Activated T-cell treated with anti-CD3 and anti-CD28 coated beads, Interleukin-2, amount 50 U/mL, for 72 hours (primary cell): ENCODE results near the gene ZNF546. TPM values are rescaled to one million over a fixed set of nuclear protein-coding genes. Genes with fewer than 3 reads are reported as not detected.
"Not testable (repeated sequence)": the region's sequence is repeated elsewhere in the genome, so short reads cannot be mapped to it uniquely, and the experiment has no call there.

Source experiments
- ATAC-seq, 2 donors: fragments of 150-1000 bp; cut with Tn5 transposase; replicated peaks in 1 of 2; 2 replicates each; pipeline ENCODE4 v1.10.0; 2021; ENCODE audit warnings: moderate library complexity in 2 of 2, mild to moderate bottlenecking in 1 of 2
- DNase-seq, 2 donors: peaks; one replicate each; pipeline ENCODE4 v3.0.0; 2021 to 2022; ENCODE audit warnings: mixed read lengths in 1 of 2
- H3K27ac Mint-ChIP-seq: one replicate; pipeline ENCODE4 v1.8.0; 2022; ENCODE audit warnings: mild to moderate bottlenecking, moderate library complexity, mixed read lengths
- H3K27me3 Mint-ChIP-seq: one replicate; pipeline ENCODE4 v1.8.0; 2022; ENCODE audit warnings: low read depth, mixed read lengths
- H3K36me3 Mint-ChIP-seq, 2 donors: one replicate each; pipeline ENCODE4 v1.8.0; 2022; ENCODE audit warnings: mixed read lengths in 2 of 2, mild to moderate bottlenecking in 1 of 2; ENCODE audit not compliant: insufficient read depth in 2 of 2
- H3K4me1 Mint-ChIP-seq: one replicate; pipeline ENCODE4 v1.8.0; 2022; ENCODE audit warnings: low read depth, mixed read lengths
- H3K4me3 Mint-ChIP-seq, 2 donors: one replicate each; pipeline ENCODE4 v1.8.0; 2022; ENCODE audit warnings: mild to moderate bottlenecking in 2 of 2, mixed read lengths in 2 of 2, moderate library complexity in 2 of 2
- H3K9me3 Mint-ChIP-seq, 2 donors: one replicate each; pipeline ENCODE4 v1.8.0; 2022; ENCODE audit warnings: mixed read lengths in 2 of 2
- total RNA-seq, 2 donors: library from RNA; stranded (reverse); gene quantifications; one replicate each; pipeline ENCODE4 v1.2.3, GENCODE V29; 2022

The ZNF546 gene
- 1 to 10 TPM; 4.5 to 6.1 TPM for total RNA-seq

DNA sequence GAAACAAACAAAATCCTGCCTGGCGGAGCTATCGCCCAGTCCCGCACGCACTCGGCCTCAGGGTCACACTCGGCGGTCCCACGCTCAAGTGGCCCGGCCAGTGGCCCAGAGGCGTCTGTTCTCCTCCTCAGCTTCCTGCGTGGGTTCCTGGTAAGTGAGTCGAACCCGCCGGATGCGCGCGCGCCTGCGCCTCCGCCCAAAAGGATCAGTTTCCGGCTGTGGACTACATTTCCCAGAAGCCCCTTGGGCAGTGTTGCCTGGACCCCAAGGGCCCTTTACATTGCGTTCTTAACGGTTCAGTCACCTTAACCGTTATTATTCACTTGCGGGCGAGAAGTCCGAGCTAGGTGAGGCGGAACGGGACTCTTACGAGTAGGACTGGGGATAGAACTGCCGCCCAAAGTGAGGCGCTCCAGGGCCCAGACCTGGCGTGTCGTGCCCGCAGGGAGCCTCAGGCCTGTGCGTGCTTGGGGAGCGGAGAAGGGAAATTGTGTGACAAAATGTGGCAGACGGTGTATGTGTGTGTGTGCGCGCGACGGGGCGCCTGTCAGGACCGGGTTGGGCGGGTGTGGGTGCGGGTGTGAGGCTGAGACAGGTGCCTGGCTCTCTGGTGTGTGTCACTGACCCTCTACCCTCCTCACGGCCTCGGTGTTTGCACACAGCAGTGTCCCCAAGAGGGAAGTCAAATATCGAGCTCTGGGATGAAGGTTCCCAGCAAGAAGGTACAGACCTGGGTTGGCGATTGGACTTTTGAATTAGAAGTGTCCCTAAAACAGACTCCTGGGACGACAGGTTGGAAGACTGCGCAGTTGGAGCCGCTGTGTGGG, at the start of gene ZNF546:
ZNF546 (plus strand) TSS at position 250 of the 827 bp plus-strand sequence. CDS start 1,267 bp downstream, outside the sequence.
- H3K9me3 Mint-ChIP-seq: peaks cover 4 to 12% of the 10 kb centered on the region in 2 donors
- peaks cover 34% of the 10 kb centered on the region for H3K4me1 Mint-ChIP-seq
- peaks cover 18 to 20% of the 10 kb centered on the region in 2 donors for H3K36me3 Mint-ChIP-seq
- DNase-seq: peak; percentile 90 to 93
- H3K27me3 Mint-ChIP-seq: no peaks in the 10 kb centered on the region
- peak within 1 kb of the TSS; percentile 91 for H3K27ac Mint-ChIP-seq
- H3K4me3 Mint-ChIP-seq: peak within 1 kb of the TSS; percentile 88 to 94
- peak; percentile 90 to 92 for ATAC-seq

DNA sequence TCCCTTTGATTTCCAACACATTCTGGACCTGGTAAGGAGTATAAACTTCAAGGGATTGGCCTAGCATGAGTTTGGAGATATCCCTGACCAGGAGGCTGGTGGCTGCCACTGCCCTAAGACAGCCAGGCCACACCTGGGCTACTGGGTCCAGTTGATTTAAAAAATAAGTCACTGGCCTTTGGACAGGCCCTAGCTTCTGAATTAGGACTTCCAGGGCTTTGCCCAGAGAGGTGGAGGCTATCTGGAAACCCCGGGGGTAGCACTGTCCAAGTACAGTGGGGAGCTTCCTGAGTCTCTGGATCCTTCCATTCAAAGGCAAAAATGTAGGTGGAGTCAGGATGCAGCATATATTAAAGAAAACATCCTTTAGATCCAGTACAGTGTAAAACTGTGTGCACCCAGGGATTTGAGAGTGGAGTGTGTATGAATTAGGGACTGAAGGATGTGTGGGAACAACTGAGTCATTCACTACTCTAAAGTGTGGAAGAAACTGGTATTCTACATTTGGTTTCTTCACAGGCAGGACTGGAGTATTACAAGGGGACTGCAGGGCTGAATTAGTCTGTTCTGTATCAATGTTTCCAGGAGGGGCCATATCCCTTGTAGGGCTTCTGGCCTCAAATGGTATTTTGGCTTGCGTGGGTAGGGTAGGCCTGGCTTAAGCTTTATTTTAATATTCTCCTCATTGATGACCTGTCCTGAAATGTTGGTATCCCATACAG, 47.7 kb upstream of the ZNF546 start:
- no peaks in the 10 kb centered on the region for H3K27me3 Mint-ChIP-seq
- peaks cover 80% of the 10 kb centered on the region for H3K4me1 Mint-ChIP-seq
- peaks cover 6 to 9% of the 10 kb centered on the region in 2 donors for H3K36me3 Mint-ChIP-seq
- ATAC-seq (peak in 1 of 2 donors; percentile 31), DNase-seq (no peak)
- H3K4me3 Mint-ChIP-seq: peak overlapping the region in 1 of 2 donors; percentile 29
- H3K27ac Mint-ChIP-seq: peak overlapping the region; percentile 70
- peaks cover 2 to 6% of the 10 kb centered on the region in 2 donors for H3K9me3 Mint-ChIP-seq

DNA sequence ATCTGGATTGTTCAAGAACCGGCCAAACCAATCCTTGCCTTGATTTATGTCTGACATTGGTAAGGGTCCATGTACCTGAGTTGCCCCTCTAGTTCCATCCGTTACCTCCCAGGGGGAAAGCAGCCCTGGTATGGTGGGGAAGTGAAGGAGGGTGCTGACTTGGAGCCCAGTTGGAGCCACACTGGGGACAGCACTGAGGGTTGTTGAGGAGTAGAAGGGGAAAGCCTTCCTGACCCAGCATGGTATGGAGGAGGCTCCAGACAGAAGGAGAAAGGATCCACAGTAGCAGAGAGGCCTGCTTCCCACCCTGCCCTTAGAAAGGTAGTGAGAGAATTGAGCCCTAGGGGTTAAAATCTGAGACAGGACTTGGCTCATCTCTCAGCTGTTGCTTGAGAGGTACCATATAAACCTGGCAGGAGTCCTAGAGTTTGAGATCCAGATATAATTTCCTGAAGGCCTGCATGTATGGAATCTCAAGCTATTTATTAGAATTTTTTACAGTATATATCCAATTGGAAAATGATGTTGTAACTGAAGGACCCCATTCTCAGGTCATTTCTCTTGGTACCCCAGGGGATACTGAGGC, 45.7 kb upstream of the ZNF546 start:
- Mint-ChIP-seq H3K36me3 (peaks cover 6 to 9% of the 10 kb centered on the region in 2 donors), H3K4me3 (peak overlapping the region; percentile 70 to 73), H3K27me3 (no peaks in the 10 kb centered on the region), H3K4me1 (peaks cover 83% of the 10 kb centered on the region), H3K27ac (peak overlapping the region; percentile 90), H3K9me3 (peaks cover 2 to 6% of the 10 kb centered on the region in 2 donors)
- DNase-seq (no peak), ATAC-seq (no peak)

DNA sequence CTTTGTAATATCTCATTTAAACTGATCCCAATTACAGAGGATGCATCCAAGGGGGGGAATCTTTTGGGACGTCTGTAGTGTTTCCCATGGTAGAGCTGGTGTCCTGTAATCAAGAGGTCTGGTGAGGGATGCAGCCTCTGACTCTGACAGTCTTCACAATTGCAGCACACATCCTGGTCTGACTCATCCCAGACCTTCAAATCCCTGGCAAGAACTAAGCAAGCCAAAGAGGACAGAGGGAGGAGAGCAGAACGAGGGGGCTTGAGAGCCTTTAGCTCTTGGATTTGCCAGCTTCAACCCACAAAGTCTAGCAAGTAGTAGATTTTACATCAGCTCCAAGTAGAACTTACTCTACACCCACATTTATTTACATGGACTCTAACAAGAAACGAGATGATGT, 45.2 kb upstream of the ZNF546 start:
- ATAC-seq (peak; percentile 49 to 67), DNase-seq (no peak)
- peak overlapping the region; percentile 90 for H3K27ac Mint-ChIP-seq
- no peaks in the 10 kb centered on the region for H3K27me3 Mint-ChIP-seq
- peaks cover 2 to 6% of the 10 kb centered on the region in 2 donors for H3K9me3 Mint-ChIP-seq
- peak overlapping the region; percentile 70 to 73 for H3K4me3 Mint-ChIP-seq
- H3K36me3 Mint-ChIP-seq: peaks cover 6 to 9% of the 10 kb centered on the region in 2 donors
- H3K4me1 Mint-ChIP-seq: peaks cover 78% of the 10 kb centered on the region

- H3K4me1 Mint-ChIP-seq: peaks cover 62% of the 10 kb centered on the region
- ATAC-seq: peak; percentile 19 to 27
- peak overlapping the region; percentile 47 to 73 for H3K4me3 Mint-ChIP-seq
- no peaks in the 10 kb centered on the region for H3K27me3 Mint-ChIP-seq
- no peak for DNase-seq
- peak overlapping the region; percentile 43 for H3K27ac Mint-ChIP-seq
- H3K9me3 Mint-ChIP-seq: peaks cover 1 to 2% of the 10 kb centered on the region in 2 donors
- H3K36me3 Mint-ChIP-seq: peaks cover 6 to 9% of the 10 kb centered on the region in 2 donors
Observed at GRCh38 chr19:39953915-39954314, 42.9 kb upstream of the ZNF546 start.

DNA sequence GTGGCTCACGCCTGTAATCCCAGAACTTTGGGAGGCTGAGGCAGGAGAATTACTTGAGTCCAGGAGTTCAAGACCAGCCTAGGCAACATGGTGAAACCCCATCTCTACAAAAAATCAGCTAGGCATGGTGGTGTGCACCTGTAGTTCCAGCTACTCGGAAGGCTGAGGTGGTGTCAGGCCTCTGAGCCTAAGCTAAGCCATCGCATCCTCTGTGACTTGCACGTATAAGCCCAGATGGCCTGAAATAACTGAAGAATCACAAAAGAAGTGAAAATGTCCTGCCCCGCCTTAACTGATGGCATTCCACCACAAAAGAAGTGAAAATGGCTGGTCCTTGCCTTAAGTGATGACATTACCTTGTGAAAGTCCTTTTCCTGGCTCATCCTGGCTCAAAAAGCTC, 39.0 kb upstream of the ZNF546 start:
- H3K4me1 Mint-ChIP-seq: peaks cover 39% of the 10 kb centered on the region
- DNase-seq, H3K9me3 Mint-ChIP-seq, H3K27me3 Mint-ChIP-seq, ATAC-seq, H3K36me3 Mint-ChIP-seq, H3K4me3 Mint-ChIP-seq: not testable (repeated sequence)
- peak overlapping the region; percentile 56 for H3K27ac Mint-ChIP-seq

DNA sequence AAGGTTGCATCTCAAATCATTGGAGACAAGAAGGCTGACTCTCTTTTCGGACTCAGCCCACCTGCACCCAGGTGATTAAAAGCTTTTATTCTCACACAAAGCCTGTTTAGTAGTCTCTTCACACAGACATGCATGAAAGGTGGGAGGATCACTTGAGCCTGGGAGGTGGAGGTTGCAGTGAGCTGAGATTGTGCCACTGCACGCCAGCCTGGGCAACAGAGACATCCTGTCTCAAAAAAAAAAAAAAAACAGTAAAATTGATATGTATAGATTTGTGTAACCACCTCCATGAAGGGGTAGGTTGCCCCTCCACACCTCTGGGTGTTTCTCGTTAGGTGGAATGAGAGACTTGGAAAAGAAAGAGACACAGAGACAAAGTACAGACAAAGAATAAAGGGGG, 37.9 kb upstream of the ZNF546 start:
- peak overlapping the region; percentile 84 for H3K27ac Mint-ChIP-seq
- not testable (repeated sequence) for H3K27me3 Mint-ChIP-seq, DNase-seq, H3K36me3 Mint-ChIP-seq, H3K9me3 Mint-ChIP-seq
- ATAC-seq: peak; percentile 36 to 55
- peaks cover 36% of the 10 kb centered on the region for H3K4me1 Mint-ChIP-seq
- peak overlapping the region; percentile 49 to 76 for H3K4me3 Mint-ChIP-seq

DNA sequence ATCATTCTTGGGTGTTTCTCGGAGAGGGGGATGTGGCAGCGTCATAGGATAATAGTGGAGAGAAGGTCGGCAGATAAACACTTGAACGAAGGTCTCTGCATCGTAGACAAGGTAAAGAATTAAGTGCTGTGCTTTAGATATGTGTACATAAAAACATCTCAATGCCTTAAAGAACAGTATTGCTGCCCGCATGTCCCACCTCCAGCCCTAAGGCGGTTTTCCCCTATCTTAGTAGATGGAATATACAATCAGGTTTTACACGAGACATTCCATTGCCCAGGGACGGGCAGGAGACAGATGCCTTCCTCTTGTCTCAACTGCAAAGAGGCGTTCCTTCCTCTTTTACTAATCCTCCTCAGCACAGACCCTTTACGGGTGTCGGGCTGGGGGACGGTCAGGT, 37.5 kb upstream of the ZNF546 start:
- H3K9me3 Mint-ChIP-seq, H3K27me3 Mint-ChIP-seq, H3K36me3 Mint-ChIP-seq, ATAC-seq, DNase-seq: not testable (repeated sequence)
- Mint-ChIP-seq H3K4me1 (peaks cover 35% of the 10 kb centered on the region), H3K4me3 (peak overlapping the region; percentile 49 to 76), H3K27ac (peak overlapping the region; percentile 84)

DNA sequence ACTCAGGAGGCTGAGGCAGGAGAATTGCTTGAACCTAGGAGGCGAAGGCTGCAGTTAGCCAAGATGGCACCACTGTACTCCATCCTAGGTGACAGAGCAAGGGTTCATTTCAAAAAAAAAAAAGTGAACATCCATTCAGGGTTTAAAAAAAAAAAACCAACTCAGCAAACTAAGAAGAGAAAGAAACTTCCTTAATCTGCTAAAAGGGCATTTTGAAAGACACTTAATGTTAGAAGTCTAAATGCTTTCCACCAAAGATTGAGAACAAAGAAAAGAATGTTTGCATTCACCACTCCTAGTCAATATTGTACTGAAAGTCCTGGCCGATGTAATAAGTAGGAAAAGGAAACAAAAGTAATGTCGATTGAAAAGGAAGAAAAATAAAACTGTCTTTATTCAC, 33.0 kb upstream of the ZNF546 start:
- Mint-ChIP-seq H3K4me3 (no peak overlapping the region), H3K4me1 (peaks cover 37% of the 10 kb centered on the region), H3K9me3 (no peaks in the 10 kb centered on the region), H3K27ac (no peak overlapping the region), H3K36me3 (no peaks in the 10 kb centered on the region), H3K27me3 (no peaks in the 10 kb centered on the region)
- ATAC-seq (no peak), DNase-seq (no peak)

DNA sequence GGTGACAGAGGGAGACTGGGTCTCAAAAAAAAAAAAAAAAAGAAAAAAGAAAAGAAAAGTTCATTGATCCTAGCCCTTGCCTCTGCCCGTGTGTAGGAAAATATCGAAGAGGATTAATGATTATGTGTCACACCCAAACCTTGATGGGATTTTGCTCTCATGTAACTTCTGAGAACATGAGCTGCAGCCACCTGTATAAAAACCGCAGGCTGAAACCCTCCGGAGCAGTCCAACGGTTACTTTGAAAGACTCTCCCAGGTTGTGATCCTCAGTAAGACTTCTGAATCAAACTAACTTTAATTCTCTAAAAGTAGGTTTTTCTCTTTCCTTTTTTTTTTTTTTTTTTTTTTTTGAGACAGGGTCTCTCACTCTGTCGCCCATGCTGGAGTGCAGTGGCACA, 30.2 kb upstream of the ZNF546 start:
- no peaks in the 10 kb centered on the region for H3K9me3 Mint-ChIP-seq
- DNase-seq (no peak), ATAC-seq (no peak)
- H3K27ac Mint-ChIP-seq: no peak overlapping the region
- no peaks in the 10 kb centered on the region for H3K27me3 Mint-ChIP-seq
- peaks cover 3 to 4% of the 10 kb centered on the region in 2 donors for H3K36me3 Mint-ChIP-seq
- H3K4me3 Mint-ChIP-seq: no peak overlapping the region
- peaks cover 46% of the 10 kb centered on the region for H3K4me1 Mint-ChIP-seq

DNA sequence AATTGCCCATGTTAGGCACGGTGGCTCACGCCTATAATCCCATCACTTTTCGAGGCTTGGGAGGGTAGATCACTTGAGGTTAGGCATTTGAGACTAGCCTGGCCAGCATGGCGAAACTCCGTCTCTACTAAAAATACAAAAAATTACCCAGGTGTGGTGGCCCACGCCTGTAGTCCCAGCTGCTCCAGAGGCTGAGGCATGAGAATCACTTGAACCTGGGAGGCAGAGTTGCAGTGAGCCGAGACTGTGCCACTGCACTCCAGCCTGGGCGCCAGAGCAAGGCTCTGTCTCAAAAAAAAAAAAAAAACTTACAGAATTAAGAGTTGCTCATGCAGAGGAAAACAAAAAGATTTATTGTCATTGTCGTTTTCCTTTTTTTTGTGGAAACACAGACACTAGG, 29.3 kb upstream of the ZNF546 start:
- Mint-ChIP-seq H3K4me1 (peaks cover 55% of the 10 kb centered on the region), H3K27ac (peak overlapping the region; percentile 100), H3K4me3 (no peak overlapping the region), H3K27me3 (no peaks in the 10 kb centered on the region), H3K9me3 (no peaks in the 10 kb centered on the region), H3K36me3 (peaks cover 3 to 5% of the 10 kb centered on the region in 2 donors)
- ATAC-seq (no peak), DNase-seq (no peak)

DNA sequence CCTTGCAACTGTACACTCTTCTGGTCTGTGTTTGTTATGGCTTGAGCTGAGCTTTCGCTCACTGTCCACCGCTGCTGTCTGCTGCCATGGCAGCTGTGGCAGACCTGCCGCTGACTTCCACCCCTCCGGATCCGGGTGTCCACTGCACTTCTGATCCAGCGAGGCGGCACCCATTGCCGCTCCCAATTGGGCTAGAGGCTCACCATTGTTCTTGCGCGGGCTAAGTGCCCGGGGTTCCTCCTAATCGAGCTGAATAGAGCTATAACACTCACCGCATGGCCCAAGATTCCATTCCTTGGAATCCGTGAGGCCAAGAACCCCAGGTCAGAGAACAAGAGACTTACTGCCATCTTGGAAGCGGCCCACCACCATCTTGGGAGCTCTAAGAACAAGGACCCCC, 28.1 kb upstream of the ZNF546 start:
- Mint-ChIP-seq H3K4me1 (peaks cover 60% of the 10 kb centered on the region), H3K27me3 (no peaks in the 10 kb centered on the region), H3K27ac (peak overlapping the region; percentile 100), H3K36me3 (peaks cover 8 to 11% of the 10 kb centered on the region in 2 donors), H3K9me3 (no peaks in the 10 kb centered on the region), H3K4me3 (peak overlapping the region; percentile 90 to 96)
- ATAC-seq (no peak), DNase-seq (no peak)

GRCh38 chr19:39969266-39969665, 27.6 kb upstream of the ZNF546 start:
- Mint-ChIP-seq H3K4me1 (peaks cover 59% of the 10 kb centered on the region), H3K4me3 (peak overlapping the region; percentile 90 to 96), H3K27ac (peak overlapping the region; percentile 100), H3K9me3 (no peaks in the 10 kb centered on the region), H3K27me3 (no peaks in the 10 kb centered on the region), H3K36me3 (peaks cover 10 to 13% of the 10 kb centered on the region in 2 donors)
- no peak for ATAC-seq
- no peak for DNase-seq
